ENCODE data around the gene FAM174B. TPM values are rescaled to one million over a fixed set of nuclear protein-coding genes. Genes with fewer than 3 reads are reported as not detected.
A peak's percentile ranks its signal among the peaks of the same experiment; 100 is the strongest.

The FAM174B gene
- total RNA-seq, 1 donor from 2014 or later, result 33.2 TPM

GRCh38 chr15:92648190-92648875, 7.2 kb downstream of the FAM174B start:
- Mint-ChIP-seq H3K4me1 (ENCODE audit: unreplicated experiment) (peaks cover 17% of the 10 kb centered on the region), H3K27me3 (no peaks in the 10 kb centered on the region), H3K9me3 (peaks cover 9% of the 10 kb centered on the region), H3K36me3 (no peaks in the 10 kb centered on the region), H3K27ac (peak overlapping the region; percentile 48), H3K4me3 (no peak overlapping the region)
- TF ChIP-seq CTCF (conservative IDR thresholded peaks at IDR 0.05), result no peak
- no peak for DNase-seq (ENCODE audit: extremely low spot score, unreplicated experiment)

- H3K27ac Mint-ChIP-seq, result peak overlapping the region; percentile 48
- no peaks in the 10 kb centered on the region for H3K36me3 Mint-ChIP-seq
- TF ChIP-seq CTCF (conservative IDR thresholded peaks at IDR 0.05), result no peak
- no peak for DNase-seq (ENCODE audit: extremely low spot score, unreplicated experiment)
- peaks cover 9% of the 10 kb centered on the region for H3K9me3 Mint-ChIP-seq
- peaks cover 17% of the 10 kb centered on the region for H3K4me1 Mint-ChIP-seq (ENCODE audit: unreplicated experiment)
- H3K4me3 Mint-ChIP-seq, result no peak overlapping the region
- no peaks in the 10 kb centered on the region for H3K27me3 Mint-ChIP-seq
Observed at GRCh38 chr15:92647467-92648163, 8.0 kb downstream of the FAM174B start.

DNA sequence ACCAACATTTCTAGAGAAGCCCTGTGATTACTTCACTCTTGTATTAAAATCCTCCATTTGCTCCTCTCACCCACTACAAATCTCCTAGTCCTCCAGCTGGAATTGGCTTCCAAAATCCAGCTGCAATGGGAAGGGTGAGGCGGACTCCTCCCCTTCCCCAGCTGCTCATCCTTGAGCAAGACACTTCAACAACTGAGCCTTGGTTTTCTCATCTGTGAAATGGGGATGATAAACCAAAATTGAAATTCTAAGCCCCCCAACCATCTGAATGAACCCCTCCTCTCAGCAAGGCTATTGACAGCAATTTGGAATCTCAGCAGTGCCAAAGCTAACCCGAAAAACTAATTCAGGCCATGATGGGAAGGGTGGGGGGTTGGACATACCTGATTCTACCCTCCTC, 9.4 kb downstream of the FAM174B start:
- H3K27ac Mint-ChIP-seq, result peak overlapping the region; percentile 78
- peaks cover 17% of the 10 kb centered on the region for H3K4me1 Mint-ChIP-seq (ENCODE audit: unreplicated experiment)

DNA sequence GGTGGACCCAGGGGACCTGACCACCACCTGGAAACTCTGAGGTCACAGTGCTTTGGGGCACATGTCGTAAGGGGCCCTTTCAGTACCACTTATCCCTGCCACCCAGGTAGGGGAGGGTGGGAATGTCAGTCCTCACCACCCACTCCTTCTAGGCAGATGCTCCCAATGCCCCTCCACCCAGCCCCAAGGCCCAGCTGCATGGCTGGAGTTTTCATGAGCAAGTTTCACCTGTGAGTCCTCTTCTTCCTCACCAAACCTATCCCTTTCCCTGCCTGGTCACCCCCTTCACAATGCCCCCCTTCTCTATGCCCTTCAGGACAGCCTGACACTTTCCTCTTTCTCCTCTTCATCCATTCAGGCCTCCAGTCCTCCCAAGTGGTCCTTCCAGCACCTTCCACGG, 9.8 kb downstream of the FAM174B start:
- Mint-ChIP-seq H3K4me3 (no peak overlapping the region), H3K27me3 (no peaks in the 10 kb centered on the region), H3K4me1 (ENCODE audit: unreplicated experiment) (peaks cover 17% of the 10 kb centered on the region), H3K27ac (peak overlapping the region; percentile 78), H3K36me3 (peaks cover 8% of the 10 kb centered on the region), H3K9me3 (peaks cover 13% of the 10 kb centered on the region)
- no peak for TF ChIP-seq CTCF (conservative IDR thresholded peaks at IDR 0.05)
- no peak for DNase-seq (ENCODE audit: extremely low spot score, unreplicated experiment)

More for the DNA sequence above, 9.4 kb downstream of the FAM174B start:
- DNase-seq (ENCODE audit: extremely low spot score, unreplicated experiment), result no peak
- peaks cover 13% of the 10 kb centered on the region for H3K9me3 Mint-ChIP-seq
- TF ChIP-seq CTCF (conservative IDR thresholded peaks at IDR 0.05), result no peak
- H3K27me3 Mint-ChIP-seq, result no peaks in the 10 kb centered on the region
- H3K4me3 Mint-ChIP-seq, result no peak overlapping the region
- peaks cover 4% of the 10 kb centered on the region for H3K36me3 Mint-ChIP-seq

- DNase-seq (ENCODE audit: extremely low spot score, unreplicated experiment), result no peak
- H3K9me3 Mint-ChIP-seq, result peaks cover 12% of the 10 kb centered on the region
- H3K4me1 Mint-ChIP-seq (ENCODE audit: unreplicated experiment), result peaks cover 17% of the 10 kb centered on the region
- peak overlapping the region; percentile 78 for H3K27ac Mint-ChIP-seq
- no peaks in the 10 kb centered on the region for H3K27me3 Mint-ChIP-seq
- TF ChIP-seq CTCF (conservative IDR thresholded peaks at IDR 0.05), result no peak
- peaks cover 8% of the 10 kb centered on the region for H3K36me3 Mint-ChIP-seq
- peak overlapping the region; percentile 58 for H3K4me3 Mint-ChIP-seq
Observed at GRCh38 chr15:92645051-92645631, 10.4 kb downstream of the FAM174B start.

Measured in type B pancreatic cell (in vitro differentiated cells).